SK-N-SH (cell line): Measurements from ENCODE around the gene TBX1. TPM values are rescaled to one million over a fixed set of nuclear protein-coding genes. Genes with fewer than 3 reads are reported as not detected.

Source experiments
- CTCF ChIA-PET: fragments of 300-600, 350-600 bp; formaldehyde crosslinking; extraction: SDS; loops from one replicate; lab custom pipeline; 2021; lab: Yijun Ruan, JAX
- POLR2A ChIA-PET: fragments of 350-600 bp; sonication (Branson Sonifier 250); formaldehyde crosslinking; extraction: SDS; loops from one replicate; lab custom pipeline; 2020; ENCODE audit warnings: antibody characterized with exemption, inconsistent platforms; lab: Yijun Ruan, JAX
- DNase-seq: peaks from one replicate; pipeline ENCODE4 v3.0.0; 2012
- H2AFZ ChIP-seq: fragments of 200-600 bp; sonication (generic); 2 replicates; pipeline ENCODE4 v1.8.1; 2016; ENCODE audit warnings: antibody characterized with exemption, mild to moderate bottlenecking, low read depth
- H3F3A ChIP-seq: fragments of 200-600 bp; sonication (generic); replicated peaks from 2 replicates; pipeline ENCODE3; 2016; ENCODE audit warnings: antibody characterized with exemption, mild to moderate bottlenecking; ENCODE audit not compliant: insufficient read depth
- H3K27ac ChIP-seq, 2 experiments: fragments of 200-500 bp in 1 of 2; fragments of 200-600 bp in 1 of 2; sonication (Bioruptor generic) in 1 of 2; sonication (generic), shearing (Covaris generic) in 1 of 2; 2 replicates each; pipeline versions ENCODE4 v1.5.1 to v1.6.1; 2014 to 2016; ENCODE audit warnings: low read depth in 2 of 2, inconsistent platforms in 1 of 2, low read length in 1 of 2, mild to moderate bottlenecking in 1 of 2, mixed read lengths in 1 of 2
- H3K27me3 ChIP-seq: fragments of 200-600 bp; sonication (generic), shearing (Covaris generic); 2 replicates; pipeline ENCODE4 v1.6.1; 2016; ENCODE audit warnings: mixed run types; ENCODE audit not compliant: insufficient read depth
- H3K36me3 ChIP-seq, 2 experiments: fragments of 200-500 bp in 1 of 2; fragments of 200-600 bp in 1 of 2; sonication (Bioruptor generic) in 1 of 2; sonication (generic) in 1 of 2; replicated peaks in 1 of 2; 2 replicates each; pipeline versions ENCODE3 to v1.5.1; 2014 to 2016; ENCODE audit warnings: low read length in 1 of 2, mild to moderate bottlenecking in 1 of 2; ENCODE audit not compliant: insufficient read depth in 2 of 2, control insufficient read depth in 1 of 2
- H3K4me1 ChIP-seq, 2 experiments: fragments of 200-500 bp in 1 of 2; fragments of 200-600 bp in 1 of 2; sonication (Bioruptor generic) in 1 of 2; sonication (generic), shearing (Covaris generic) in 1 of 2; 2 replicates each; pipeline versions ENCODE4 v1.5.1 to v1.6.1; 2014 to 2016; ENCODE audit warnings: low read depth in 1 of 2, low read length in 1 of 2, mixed run types in 1 of 2; ENCODE audit not compliant: insufficient read depth in 2 of 2, control insufficient read depth in 1 of 2
- H3K4me2 ChIP-seq: fragments of 200-600 bp; sonication (generic), shearing (Covaris generic); 2 replicates; pipeline ENCODE4 v1.6.1; 2017; ENCODE audit warnings: mixed run types
- H3K4me3 ChIP-seq, 2 experiments: fragments of 200-500 bp in 1 of 2; fragments of 200-600 bp in 1 of 2; sonication (Bioruptor generic) in 1 of 2; sonication (generic), shearing (Covaris generic) in 1 of 2; 2 replicates each; pipeline versions ENCODE4 v1.5.1 to v1.8.1; 2014 to 2016; ENCODE audit warnings: low read depth in 2 of 2, inconsistent platforms in 1 of 2, low read length in 1 of 2, mild to moderate bottlenecking in 1 of 2, mixed read lengths in 1 of 2, moderate library complexity in 1 of 2
- H3K79me2 ChIP-seq: fragments of 200-600 bp; sonication (generic); 2 replicates; pipeline ENCODE4 v1.8.1; 2017; ENCODE audit warnings: mild to moderate bottlenecking; ENCODE audit not compliant: insufficient read depth
- H3K9ac ChIP-seq: fragments of 200-600 bp; sonication (generic); 2 replicates; pipeline ENCODE4 v1.6.1; 2017; ENCODE audit warnings: mixed run types
- H3K9me2 ChIP-seq: fragments of 200-600 bp; sonication (generic); 2 replicates; pipeline ENCODE4 v1.6.1; 2017; ENCODE audit warnings: mixed run types
- H3K9me3 ChIP-seq: fragments of 200-600 bp; sonication (generic); 2 replicates; pipeline ENCODE4 v1.6.1; 2017; ENCODE audit warnings: mixed run types, mild to moderate bottlenecking, moderate library complexity
- H4K20me1 ChIP-seq: fragments of 200-600 bp; sonication (generic); 2 replicates; pipeline ENCODE4 v1.6.1; 2017; ENCODE audit warnings: mild to moderate bottlenecking, mixed run types; ENCODE audit not compliant: insufficient read depth
- CHD2 ChIP-seq: fragments of 150-350 bp; IDR thresholded peaks from 2 replicates; pipeline ENCODE4 v1.6.1; 2018; ENCODE audit warnings: low read length; ENCODE audit not compliant: partially characterized antibody
- CTCF ChIP-seq: fragments of 200-600 bp; sonication (generic); IDR thresholded peaks from 2 replicates; pipeline ENCODE4 v1.6.1; 2017; ENCODE audit warnings: antibody characterized with exemption, mild to moderate bottlenecking, moderate library complexity
- ELF1 ChIP-seq: IDR thresholded peaks from 2 replicates; pipeline ENCODE4 v1.4.0; 2012
- EP300 ChIP-seq, 2 experiments: IDR thresholded peaks; 2 replicates each; pipeline versions ENCODE4 v1.4.0 to v1.6.1; 2012; ENCODE audit warnings: borderline replicate concordance in 1 of 2, low read depth in 1 of 2, low read length in 1 of 2
- FOXJ3 ChIP-seq: sonication (generic); formaldehyde crosslinking; IDR thresholded peaks from 2 replicates; pipeline ENCODE4 v1.5.1; 2020; ENCODE audit warnings: mild to moderate bottlenecking, missing genetic modification reagents
- FOXM1 ChIP-seq: IDR thresholded peaks from 2 replicates; pipeline ENCODE4 v1.4.0; 2012; ENCODE audit warnings: low read depth, mild to moderate bottlenecking
- GABPA ChIP-seq: IDR thresholded peaks from 2 replicates; pipeline ENCODE4 v1.4.0; 2012; ENCODE audit warnings: low read depth, mild to moderate bottlenecking
- JUND ChIP-seq: IDR thresholded peaks from 2 replicates; pipeline ENCODE4 v1.4.0; 2012
- MXI1 ChIP-seq: IDR thresholded peaks from 2 replicates; pipeline ENCODE4 v1.6.1; 2012; ENCODE audit warnings: mild to moderate bottlenecking, low read depth, low read length, improper control_type of control experiment
- NFIC ChIP-seq: IDR thresholded peaks from 2 replicates; pipeline ENCODE4 v1.4.0; 2012; ENCODE audit warnings: borderline replicate concordance
- POLR2AphosphoS5 ChIP-seq: IDR thresholded peaks from 2 replicates; pipeline ENCODE4 v1.6.1; 2012; ENCODE audit warnings: low read depth, low read length
- RAD21 ChIP-seq: IDR thresholded peaks from 2 replicates; pipeline ENCODE4 v1.6.1; 2012; ENCODE audit warnings: mild to moderate bottlenecking, low read length
- RCOR1 ChIP-seq: fragments of 150-350 bp; IDR thresholded peaks from 2 replicates; pipeline ENCODE4 v1.6.1; 2017; ENCODE audit warnings: antibody characterized with exemption, low read length
- SIN3A ChIP-seq: IDR thresholded peaks from 2 replicates; pipeline ENCODE4 v1.6.1; 2012; ENCODE audit warnings: low read depth, mild to moderate bottlenecking, low read length, moderate library complexity, borderline replicate concordance
- YY1 ChIP-seq: IDR thresholded peaks from 2 replicates; pipeline ENCODE4 v1.4.0; 2012; ENCODE audit warnings: low read depth, mild to moderate bottlenecking
- WGBS: methylation state at CpG from one replicate; pipeline ENCODE4 v1.1.6; 2017; ENCODE audit warnings: low lambda C conversion rate; 5-methylcytosine and 5-hydroxymethylcytosine counted together
- polyA plus RNA-seq, 3 experiments: library from polyadenylated mRNA; depleted of rRNA; stranded (reverse); fragments of >200 nt; gene quantifications; 2 replicates each; pipeline ENCODE4 v1.2.3, GENCODE V29; 2012
- TF ChIP-seq, protein P1 (sequence below): IDR thresholded peaks from 2 replicates; pipeline ENCODE4 v1.4.0; 2012; ENCODE audit warnings: low read depth, borderline replicate concordance
- TF ChIP-seq, protein P2 (sequence below): IDR thresholded peaks from 2 replicates; pipeline ENCODE4 v1.6.1; 2012; ENCODE audit warnings: mild to moderate bottlenecking, low read depth, low read length, moderate library complexity

The TBX1 gene
- polyA plus RNA-seq, 1 of the 3 experiments (the other 2 are of a cell fraction): not detected

DNA sequence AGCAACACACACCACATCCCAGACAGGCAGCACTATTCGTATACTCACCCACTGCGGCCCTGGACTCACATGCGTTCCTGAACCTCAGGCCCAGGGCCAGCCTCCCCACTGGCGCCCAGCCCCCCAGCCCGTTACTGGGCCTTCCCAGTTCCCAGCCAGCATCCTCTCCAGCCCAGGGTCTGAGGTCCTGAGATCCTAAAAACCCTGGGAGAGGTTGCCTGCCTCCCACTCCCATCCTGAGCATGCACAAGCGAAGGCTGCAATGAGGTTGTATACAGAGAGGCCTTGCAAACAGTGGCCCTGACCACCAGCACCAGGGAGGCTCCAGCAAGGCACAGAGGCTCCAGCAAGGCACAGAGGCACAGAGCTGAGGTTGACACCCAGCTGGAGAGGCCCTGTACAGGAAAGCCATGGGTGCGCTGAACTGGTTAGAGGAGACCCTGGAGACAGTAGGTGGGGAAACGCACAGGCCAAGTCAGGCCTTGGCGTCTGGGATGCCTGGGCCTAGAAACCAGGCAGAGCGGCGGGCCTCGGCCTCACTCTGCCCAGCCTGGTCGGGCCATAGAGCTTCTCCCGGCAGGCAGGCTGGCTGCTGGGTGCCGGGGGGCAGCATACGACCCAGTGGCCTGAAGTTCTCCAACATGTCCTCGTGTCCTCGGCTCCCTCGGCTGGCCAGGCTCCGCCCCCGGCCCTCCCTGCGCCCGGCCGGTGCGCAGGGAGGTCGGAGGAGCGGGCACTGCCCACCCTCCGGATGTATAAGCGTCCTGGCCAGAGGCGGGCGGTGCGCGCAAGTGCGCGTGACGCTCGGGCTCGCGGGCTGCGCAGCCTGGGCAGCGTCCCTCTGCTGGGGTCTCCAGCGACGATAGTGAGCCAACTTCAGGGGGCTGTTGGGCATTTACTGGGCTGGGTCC lies 2.3 kb upstream of the TBX1 start:
- no peak for TF ChIP-seq RAD21
- TF ChIP-seq SIN3A: no peak
- no peak for TF ChIP-seq CTCF
- TF ChIP-seq JUND: no peak
- TF ChIP-seq EP300 (IDR thresholded peaks at IDR 0.05; ENCODE audit: borderline replicate concordance in 1 of 2, low read depth in 1 of 2, low read length in 1 of 2): no peak
- no peak for TF ChIP-seq ELF1
- no peak for TF ChIP-seq YY1
- TF ChIP-seq, protein P1, sequence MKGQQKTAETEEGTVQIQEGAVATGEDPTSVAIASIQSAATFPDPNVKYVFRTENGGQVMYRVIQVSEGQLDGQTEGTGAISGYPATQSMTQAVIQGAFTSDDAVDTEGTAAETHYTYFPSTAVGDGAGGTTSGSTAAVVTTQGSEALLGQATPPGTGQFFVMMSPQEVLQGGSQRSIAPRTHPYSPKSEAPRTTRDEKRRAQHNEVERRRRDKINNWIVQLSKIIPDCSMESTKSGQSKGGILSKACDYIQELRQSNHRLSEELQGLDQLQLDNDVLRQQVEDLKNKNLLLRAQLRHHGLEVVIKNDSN: no peak
- TF ChIP-seq MXI1: no peak
- TF ChIP-seq NFIC: no peak
- no peak for TF ChIP-seq POLR2AphosphoS5
- Histone ChIP-seq H3K27me3 (peaks cover 53% of the 10 kb centered on the region), H3K9me3 (no peaks in the 10 kb centered on the region), H3K36me3 (no peaks in the 10 kb centered on the region), H3K9me2 (no peaks in the 10 kb centered on the region), H3F3A (no peaks in the 10 kb centered on the region), H2AFZ (no peak overlapping the region), H3K79me2 (no peaks in the 10 kb centered on the region), H4K20me1 (no peaks in the 10 kb centered on the region), H3K27ac (no peak overlapping the region), H3K9ac (no peak overlapping the region), H3K4me2 (no peak overlapping the region), H3K4me1 (peaks cover 0 to 6% of the 10 kb centered on the region in 2 experiments; a peak in 2 of 4 replicates), H3K4me3 (no peak overlapping the region)
- ChIA-PET CTCF (interaction anchor here (0.6 to 2.4 kb wide), 10 partner anchors 11 to 152 kb away, joined by 3 to 12 read pairs (median 4); no protein-coding TSS in a partner anchor), POLR2A (no interaction called here)
- peak; percentile 63 for DNase-seq
- WGBS: 80% methylated on average over 12 of the region's 43 CpGs

DNA sequence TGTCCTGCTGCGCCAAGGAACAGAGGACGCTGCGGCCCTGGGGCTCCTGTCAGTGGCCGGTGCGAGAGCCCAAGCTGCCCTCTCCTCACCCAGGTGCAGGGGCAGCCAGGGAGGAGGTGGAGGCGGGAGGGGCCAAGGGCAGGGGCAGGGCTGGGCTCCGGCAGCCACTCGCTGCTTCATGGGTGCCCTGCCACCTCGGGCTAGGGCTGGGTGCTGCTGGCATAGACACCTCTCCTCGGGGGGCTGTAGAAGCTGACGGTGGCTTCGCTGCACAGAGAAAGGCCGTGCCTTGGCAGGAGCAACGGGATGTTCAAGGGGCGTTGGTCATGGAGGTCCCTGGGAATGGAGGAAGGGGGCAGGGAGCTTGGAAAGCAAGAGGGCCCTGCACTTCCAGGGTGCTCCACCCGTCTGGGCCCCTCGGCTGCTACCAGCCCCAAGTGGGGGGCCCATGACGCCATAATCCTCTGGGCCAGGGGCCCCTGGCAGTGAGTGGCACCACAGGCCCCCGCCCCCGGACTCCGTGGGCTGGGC lies 1.6 kb upstream of the TBX1 start:
- Histone ChIP-seq H3K4me1 (peaks cover 0 to 6% of the 10 kb centered on the region in 2 experiments; a peak in 2 of 4 replicates), H4K20me1 (no peaks in the 10 kb centered on the region), H3K36me3 (no peaks in the 10 kb centered on the region), H3K4me2 (no peak overlapping the region), H3K4me3 (no peak overlapping the region), H3K27ac (no peak overlapping the region), H3K9me2 (no peaks in the 10 kb centered on the region), H3F3A (no peaks in the 10 kb centered on the region), H3K79me2 (no peaks in the 10 kb centered on the region), H3K9ac (no peak overlapping the region), H3K9me3 (no peaks in the 10 kb centered on the region), H2AFZ (no peak overlapping the region), H3K27me3 (peaks cover 47% of the 10 kb centered on the region)
- DNase-seq: no peak
- TF ChIP-seq, protein P2, sequence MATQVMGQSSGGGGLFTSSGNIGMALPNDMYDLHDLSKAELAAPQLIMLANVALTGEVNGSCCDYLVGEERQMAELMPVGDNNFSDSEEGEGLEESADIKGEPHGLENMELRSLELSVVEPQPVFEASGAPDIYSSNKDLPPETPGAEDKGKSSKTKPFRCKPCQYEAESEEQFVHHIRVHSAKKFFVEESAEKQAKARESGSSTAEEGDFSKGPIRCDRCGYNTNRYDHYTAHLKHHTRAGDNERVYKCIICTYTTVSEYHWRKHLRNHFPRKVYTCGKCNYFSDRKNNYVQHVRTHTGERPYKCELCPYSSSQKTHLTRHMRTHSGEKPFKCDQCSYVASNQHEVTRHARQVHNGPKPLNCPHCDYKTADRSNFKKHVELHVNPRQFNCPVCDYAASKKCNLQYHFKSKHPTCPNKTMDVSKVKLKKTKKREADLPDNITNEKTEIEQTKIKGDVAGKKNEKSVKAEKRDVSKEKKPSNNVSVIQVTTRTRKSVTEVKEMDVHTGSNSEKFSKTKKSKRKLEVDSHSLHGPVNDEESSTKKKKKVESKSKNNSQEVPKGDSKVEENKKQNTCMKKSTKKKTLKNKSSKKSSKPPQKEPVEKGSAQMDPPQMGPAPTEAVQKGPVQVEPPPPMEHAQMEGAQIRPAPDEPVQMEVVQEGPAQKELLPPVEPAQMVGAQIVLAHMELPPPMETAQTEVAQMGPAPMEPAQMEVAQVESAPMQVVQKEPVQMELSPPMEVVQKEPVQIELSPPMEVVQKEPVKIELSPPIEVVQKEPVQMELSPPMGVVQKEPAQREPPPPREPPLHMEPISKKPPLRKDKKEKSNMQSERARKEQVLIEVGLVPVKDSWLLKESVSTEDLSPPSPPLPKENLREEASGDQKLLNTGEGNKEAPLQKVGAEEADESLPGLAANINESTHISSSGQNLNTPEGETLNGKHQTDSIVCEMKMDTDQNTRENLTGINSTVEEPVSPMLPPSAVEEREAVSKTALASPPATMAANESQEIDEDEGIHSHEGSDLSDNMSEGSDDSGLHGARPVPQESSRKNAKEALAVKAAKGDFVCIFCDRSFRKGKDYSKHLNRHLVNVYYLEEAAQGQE: no peak
- TF ChIP-seq CHD2 (no peak), FOXJ3 (no peak), GABPA (no peak), RCOR1 (no peak), SIN3A (no peak), FOXM1 (no peak)
- TF ChIP-seq, protein P1: no peak
- WGBS: 20% methylated on average over 10 of the region's 21 CpGs
- ChIA-PET POLR2A (no interaction called here), CTCF (interaction anchor here (0.6 to 1.5 kb wide), 7 partner anchors 10 to 151 kb away, joined by 3 to 6 read pairs (median 3); no protein-coding TSS in a partner anchor)
